Ishikawa (cell line): ENCODE data around the gene SCAPER.

ENCODE experiments used
- CEBPB ChIP-seq: IDR thresholded peaks from 2 replicates; pipeline ENCODE4 v1.6.1; 2012
- EP300 ChIP-seq: IDR thresholded peaks from 2 replicates; pipeline ENCODE4 v1.6.1; 2012; ENCODE audit warnings: borderline replicate concordance
- FOXM1 ChIP-seq: IDR thresholded peaks from 2 replicates; pipeline ENCODE4 v1.6.1; 2012; ENCODE audit warnings: low read depth, borderline replicate concordance
- MAX ChIP-seq: IDR thresholded peaks from 2 replicates; pipeline ENCODE4 v1.6.1; 2012
- NFIC ChIP-seq: IDR thresholded peaks from 2 replicates; pipeline ENCODE4 v1.6.1; 2012
- RAD21 ChIP-seq: IDR thresholded peaks from 2 replicates; pipeline ENCODE4 v1.6.1; 2012; ENCODE audit warnings: low read depth
- REST ChIP-seq: IDR thresholded peaks from 2 replicates; pipeline ENCODE4 v1.6.1; 2012; ENCODE audit warnings: low read depth, mild to moderate bottlenecking
- TAF1 ChIP-seq: IDR thresholded peaks from 2 replicates; pipeline ENCODE4 v1.6.1; 2012; ENCODE audit warnings: low read depth, mild to moderate bottlenecking
- TEAD4 ChIP-seq: IDR thresholded peaks from 2 replicates; pipeline ENCODE4 v1.6.1; 2012

- TF ChIP-seq NFIC (no peak), RAD21 (no peak), EP300 (no peak), MAX (no peak), CEBPB (no peak), TAF1 (no peak), TEAD4 (no peak), REST (no peak), FOXM1 (no peak)
These were observed 513.3 kb downstream of the SCAPER start for GRCh38 chr15:76391847-76392246.
